ENCODE results near the gene ACAD10. TPM values are rescaled to one million over a fixed set of nuclear protein-coding genes. Genes with fewer than 3 reads are reported as not detected.
A peak's percentile ranks its signal among the peaks of the same experiment; 100 is the strongest.

Gene ACAD10
- total and polyA plus RNA-seq, 4 donors, result 10.7 to 34.8 (median 21.2) TPM

- TF ChIP-seq ZBTB33 (IDR thresholded peaks at IDR 0.05), result no peak
- TF ChIP-seq FOXA1 (IDR thresholded peaks at IDR 0.05), result no peak
- TF ChIP-seq YY1 (IDR thresholded peaks at IDR 0.05), result no peak
- TF ChIP-seq HNF4A (conservative IDR thresholded peaks at IDR 0.05), result peak in 1 of 2 donors; percentile 13
Observed at GRCh38 chr12:111687255-111687654, 1.4 kb downstream of the ACAD10 start (continued).

- Histone ChIP-seq H3K4me1 (ENCODE audit: control insufficient read depth in 4 of 4, insufficient read depth in 4 of 4, low read length in 3 of 4) (peaks cover 2 to 27% (median 23%) of the 10 kb centered on the region in 4 donors), H3K9ac (ENCODE audit: low read depth in 1 of 2, low read length in 2 of 2) (no peak overlapping the region), H3K27me3 (ENCODE audit: control insufficient read depth in 4 of 4, insufficient read depth in 4 of 4, low read length in 3 of 4) (no peaks in the 10 kb centered on the region), H3K9me3 (ENCODE audit: control insufficient read depth in 4 of 4, low read length in 3 of 4) (no peaks in the 10 kb centered on the region), H3K27ac (ENCODE audit: low read depth in 1 of 2, low read length in 2 of 2) (no peak overlapping the region), H3K4me3 (ENCODE audit: low read depth in 1 of 3, low read length in 3 of 3) (no peak overlapping the region), H3K36me3 (ENCODE audit: control insufficient read depth in 4 of 4, insufficient read depth in 3 of 4, low read depth in 1 of 4, low read length in 3 of 4) (peaks cover 0 to 7% (median 3%) of the 10 kb centered on the region in 4 donors)
- TF ChIP-seq CTCF (IDR thresholded peaks at IDR 0.05; ENCODE audit: low read depth, low read length, missing input control) (no peak), RAD21 (IDR thresholded peaks at IDR 0.05) (no peak), JUND (IDR thresholded peaks at IDR 0.05) (no peak), ZBTB33 (IDR thresholded peaks at IDR 0.05) (no peak), REST (IDR thresholded peaks at IDR 0.05) (no peak), GABPA (IDR thresholded peaks at IDR 0.05 in 1 of 2, conservative IDR thresholded peaks at IDR 0.05 in 1 of 2) (no peak), RXRA (IDR thresholded peaks at IDR 0.05) (no peak), ATF3 (IDR thresholded peaks at IDR 0.05) (no peak), FOXA2 (IDR thresholded peaks at IDR 0.05) (no peak), SP1 (IDR thresholded peaks at IDR 0.05) (no peak)
- no peak for DNase-seq (ENCODE audit: low spot score)
- WGBS, result 92% methylated on average over 10 of the region's 10 CpGs
Observed at GRCh38 chr12:111687952-111688351, 2.1 kb downstream of the ACAD10 start.

Data from liver (tissue), 9 donors.